ENCODE measurements around the gene IRGQ.
"Not testable (repeated sequence)": the region's sequence is repeated elsewhere in the genome, so short reads cannot be mapped to it uniquely, and the experiment has no call there.

The IRGQ gene, protein sequence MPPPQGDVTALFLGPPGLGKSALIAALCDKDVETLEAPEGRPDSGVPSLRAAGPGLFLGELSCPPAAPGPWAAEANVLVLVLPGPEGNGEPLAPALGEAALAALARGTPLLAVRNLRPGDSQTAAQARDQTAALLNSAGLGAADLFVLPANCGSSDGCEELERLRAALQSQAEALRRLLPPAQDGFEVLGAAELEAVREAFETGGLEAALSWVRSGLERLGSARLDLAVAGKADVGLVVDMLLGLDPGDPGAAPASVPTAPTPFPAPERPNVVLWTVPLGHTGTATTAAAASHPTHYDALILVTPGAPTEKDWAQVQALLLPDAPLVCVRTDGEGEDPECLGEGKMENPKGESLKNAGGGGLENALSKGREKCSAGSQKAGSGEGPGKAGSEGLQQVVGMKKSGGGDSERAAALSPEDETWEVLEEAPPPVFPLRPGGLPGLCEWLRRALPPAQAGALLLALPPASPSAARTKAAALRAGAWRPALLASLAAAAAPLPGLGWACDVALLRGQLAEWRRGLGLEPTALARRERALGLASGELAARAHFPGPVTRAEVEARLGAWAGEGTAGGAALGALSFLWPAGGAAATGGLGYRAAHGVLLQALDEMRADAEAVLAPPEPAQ

DNA sequence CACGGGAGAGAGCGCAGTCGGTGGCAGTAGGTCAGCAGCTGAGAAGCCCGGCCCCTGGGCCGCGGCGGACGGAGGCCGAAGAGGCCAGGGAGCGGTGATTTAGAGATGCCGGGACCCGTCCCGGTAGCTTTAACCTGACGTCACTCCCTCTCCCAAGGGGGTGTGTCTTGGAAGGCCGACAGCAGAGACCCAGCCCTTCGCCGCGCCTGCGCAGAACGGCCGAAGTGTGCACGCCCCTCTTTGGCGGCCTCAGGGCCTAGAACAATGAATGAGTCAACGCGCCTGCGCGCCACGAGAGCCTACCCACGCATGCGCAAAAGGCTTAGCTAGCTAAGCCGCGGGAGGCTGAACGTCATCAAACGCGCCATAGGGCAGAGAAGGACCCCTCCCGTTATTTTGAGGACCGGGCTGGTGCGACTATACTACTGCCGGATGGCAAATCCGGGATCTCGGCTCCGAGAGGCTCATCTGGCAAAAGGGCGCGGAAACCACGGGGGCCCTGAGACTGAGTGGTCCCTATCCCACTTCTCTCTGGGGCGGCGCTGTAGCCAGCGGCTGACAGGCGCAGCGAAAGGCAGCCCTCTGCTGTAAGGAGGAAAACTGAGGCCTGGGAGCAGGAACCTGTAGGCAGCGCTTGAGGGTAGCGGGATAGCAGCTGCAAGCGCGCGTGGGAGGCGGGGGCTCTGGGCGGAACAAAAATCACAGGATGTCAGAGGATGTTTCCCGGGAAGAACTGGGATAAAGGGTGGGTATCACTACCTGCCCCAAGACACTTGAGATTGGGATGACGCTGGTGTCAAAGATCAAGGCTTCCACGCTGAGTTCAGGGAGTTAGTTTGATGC, at the start of gene IRGQ, which contains the start of gene ZNF576:
TSS of gene IRGQ (minus strand) at position 136 of the 843 bp plus-strand sequence. CDS start 796 bp downstream, outside the sequence.
TSS of gene ZNF576 (plus strand) at position 597 of the 843 bp plus-strand sequence. CDS start 514 bp downstream, outside the sequence.
- DNase-seq, result peak; percentile 100

DNA sequence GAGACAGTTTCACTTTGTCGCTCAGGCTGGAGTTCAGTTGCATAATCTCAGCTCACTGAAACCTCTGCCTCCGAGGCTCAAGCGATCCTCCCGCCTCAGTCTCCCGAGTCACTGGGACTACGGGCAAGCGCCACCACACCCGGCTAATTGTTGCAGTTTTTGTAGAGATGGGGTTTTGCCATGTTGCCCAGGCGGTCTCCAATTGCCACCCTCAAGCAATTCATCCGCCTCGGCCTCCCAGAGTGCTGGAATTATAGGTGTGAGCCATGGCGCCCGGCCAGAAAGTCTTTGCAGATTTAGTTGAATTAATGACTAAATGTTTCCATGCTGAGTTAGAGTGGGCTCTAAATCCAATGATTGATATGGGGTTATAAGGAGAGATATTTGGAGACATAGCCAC, 48.2 kb upstream of the IRGQ start:
- DNase-seq, result no peak

DNA sequence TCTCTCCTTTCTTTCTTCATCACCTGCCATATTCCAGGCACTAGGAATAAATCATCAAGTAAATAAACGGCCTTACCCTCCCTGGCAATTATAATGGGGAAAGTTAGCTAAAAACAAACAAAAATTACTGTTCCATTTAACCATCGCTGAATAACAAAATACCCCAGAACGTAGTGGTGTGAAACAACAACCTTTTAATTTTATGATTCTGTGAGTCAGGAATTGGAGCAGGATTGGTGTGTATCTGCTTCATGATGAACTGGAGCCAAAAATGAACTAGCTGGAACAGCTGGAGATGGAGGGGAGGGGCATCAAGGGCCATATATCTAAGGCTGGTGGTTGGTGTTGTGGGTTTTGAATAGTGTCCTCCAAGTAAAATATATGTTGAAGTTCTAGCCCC, 47.4 kb upstream of the IRGQ start:
- no peak for DNase-seq

DNA sequence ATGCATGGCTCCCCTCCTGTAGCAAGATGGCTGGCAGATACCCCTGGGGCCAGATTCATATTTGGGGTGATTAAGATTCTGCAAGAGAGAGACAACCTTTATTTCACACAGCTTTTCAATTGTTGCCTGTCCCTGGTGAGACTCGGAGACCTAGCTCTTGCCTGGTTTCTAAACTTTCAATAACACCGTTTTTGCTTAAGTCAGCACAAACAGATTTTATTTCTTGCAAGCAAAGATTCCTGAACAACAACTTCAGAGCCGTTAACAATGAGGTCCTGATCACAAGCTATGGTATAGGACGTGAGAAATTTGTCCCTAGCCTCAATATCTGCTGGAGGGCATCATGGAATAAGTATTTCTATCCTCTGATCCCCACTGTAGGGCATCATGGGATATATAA, 46.6 kb upstream of the IRGQ start:
- DNase-seq, result no peak

DNA sequence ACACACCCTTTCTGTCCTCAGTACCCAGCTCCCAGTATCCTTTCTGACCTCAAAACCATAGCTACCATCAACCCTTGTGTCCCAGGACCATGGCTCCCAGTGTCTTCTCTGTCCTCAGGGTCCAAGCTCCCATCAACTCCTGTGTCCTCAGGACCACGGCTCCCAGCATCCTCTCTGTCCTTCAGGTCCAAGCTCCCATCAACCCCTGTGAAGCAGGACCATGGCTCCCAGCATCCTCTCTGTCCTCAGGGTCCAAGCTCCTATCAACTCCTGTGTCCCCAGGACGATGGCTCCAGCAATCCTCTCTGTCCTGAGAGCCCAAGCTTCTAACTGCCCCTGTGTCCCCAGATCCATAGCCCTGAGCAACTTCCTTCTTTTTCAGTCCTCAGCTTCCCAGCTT, 45.4 kb upstream of the IRGQ start:
- no peak for DNase-seq

DNA sequence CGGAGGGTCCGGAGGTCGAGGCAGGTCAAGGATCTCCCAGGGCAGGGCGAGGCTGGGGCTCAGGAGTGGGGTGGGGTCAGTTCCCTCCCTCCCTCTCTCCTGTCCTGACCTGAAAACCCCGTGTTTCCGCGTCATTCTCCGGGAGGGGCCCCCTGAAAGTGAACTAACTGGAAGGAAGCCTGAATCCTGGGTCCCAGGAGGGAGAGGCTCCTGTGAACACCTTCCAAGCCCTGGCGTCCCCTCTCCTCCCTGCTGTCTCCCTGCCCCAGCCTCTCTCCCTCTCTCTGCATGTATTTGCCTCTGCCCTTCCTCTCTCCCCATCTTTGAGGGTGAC, 44.5 kb upstream of the IRGQ start:
- DNase-seq, result no peak

GRCh38 chr19:43639519-43640423, 43.8 kb upstream of the IRGQ start, which contains the start of gene CADM4:
Gene CADM4 (minus strand): TSS chr19:43639850. CDS start chr19:43639790, 60 bp downstream.
- peak; percentile 55 to 60 for DNase-seq

GRCh38 chr19:43638995-43639518, 43.1 kb upstream of the IRGQ start:
- no peak for DNase-seq

DNA sequence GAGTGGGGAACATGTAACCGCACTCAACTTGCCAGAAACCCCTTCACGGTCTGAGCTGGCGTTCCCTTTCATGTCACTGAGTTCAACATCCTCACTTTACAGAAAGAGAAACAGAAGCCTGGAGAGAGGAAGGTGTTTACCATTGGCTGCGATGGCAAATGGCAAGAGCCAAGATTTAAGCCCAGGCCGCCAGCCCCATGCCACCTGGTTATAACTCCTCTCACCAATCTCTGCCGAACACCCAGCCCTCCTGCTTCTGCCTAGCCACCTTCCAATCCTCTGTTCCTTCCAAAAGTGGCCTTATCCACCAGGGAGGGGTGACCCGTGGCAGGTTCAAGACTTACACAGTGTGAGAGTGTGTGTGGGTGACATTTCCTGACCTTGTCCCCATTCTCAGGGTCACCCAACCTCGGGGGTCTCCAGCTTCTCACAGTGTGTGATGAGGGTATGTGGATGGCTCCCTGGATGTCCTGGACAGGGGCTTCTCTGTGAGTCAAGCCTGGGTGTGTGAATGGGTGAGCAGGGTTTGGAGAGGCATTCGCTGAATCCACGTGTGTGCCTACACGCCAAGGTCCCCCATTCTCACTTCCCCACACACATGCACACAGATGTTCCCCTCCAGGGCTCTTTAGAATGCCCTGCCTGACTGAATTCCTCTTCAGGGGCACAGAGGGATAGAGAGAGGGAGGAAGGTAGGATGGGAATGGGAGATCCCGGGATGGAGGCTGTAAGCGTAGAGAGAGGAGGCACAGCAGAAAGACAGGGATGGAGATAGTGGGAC, 42.5 kb upstream of the IRGQ start:
- no peak for DNase-seq

DNA sequence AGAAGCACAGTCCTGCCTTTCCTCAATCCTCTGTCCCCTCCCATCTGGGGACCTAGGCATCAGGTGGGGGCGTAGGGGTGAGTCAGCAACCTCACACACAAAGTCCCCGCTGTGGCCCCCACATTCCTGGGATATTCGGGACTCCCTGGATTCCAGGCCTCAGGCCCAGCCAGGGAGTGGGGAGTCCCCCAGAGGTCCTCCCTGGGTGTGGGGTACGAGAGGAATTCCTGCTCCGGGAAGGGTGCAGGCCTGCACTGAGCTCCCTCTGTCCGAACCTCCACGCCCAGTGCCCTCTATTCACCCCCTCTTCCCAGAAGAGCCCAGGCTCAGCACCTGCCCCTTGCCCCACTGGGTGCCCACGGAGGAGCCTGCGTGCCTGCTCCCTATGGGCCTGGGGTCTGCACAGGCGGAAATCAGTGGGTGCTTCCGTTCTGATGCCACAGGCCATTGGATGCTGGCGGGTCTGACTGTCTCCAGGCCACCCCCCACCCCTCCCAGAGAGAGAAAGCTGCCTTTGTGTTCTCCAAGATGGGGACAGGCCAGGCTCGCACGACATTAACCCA, 40.3 kb upstream of the IRGQ start:
- DNase-seq, result no peak

- DNase-seq, result not testable (repeated sequence)
Measured at GRCh38 chr19:43635561-43635940, 39.6 kb upstream of the IRGQ start.

GRCh38 chr19:43634872-43635560, 39.1 kb upstream of the IRGQ start:
- DNase-seq, result no peak

GRCh38 chr19:43634506-43634871, 38.6 kb upstream of the IRGQ start:
- DNase-seq, result no peak

DNA sequence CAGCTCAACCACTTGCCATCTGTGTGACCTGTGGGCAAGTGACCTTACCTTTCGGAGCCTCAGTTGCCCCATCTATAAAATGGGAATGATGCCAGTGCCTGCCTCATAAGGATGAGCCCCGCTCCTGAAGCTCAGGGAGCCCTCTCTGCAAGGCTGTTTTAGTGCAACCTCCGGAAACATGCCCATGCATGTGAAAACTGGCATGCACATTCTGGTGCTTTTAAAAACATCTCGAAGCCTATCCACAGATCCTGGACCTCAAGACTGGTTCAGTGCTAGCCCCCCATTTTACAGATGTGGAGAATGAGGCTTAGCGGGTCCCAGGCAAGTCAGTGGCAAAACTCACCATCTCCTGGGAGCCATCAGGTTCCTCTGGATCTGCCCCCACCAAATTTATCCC, 38.1 kb upstream of the IRGQ start:
- no peak for DNase-seq

GRCh38 chr19:43633520-43633919, 37.6 kb upstream of the IRGQ start:
- DNase-seq, result no peak

GRCh38 chr19:43631491-43631890, 35.6 kb upstream of the IRGQ start:
- no peak for DNase-seq

GRCh38 chr19:43628646-43629326, 32.9 kb upstream of the IRGQ start:
- no peak for DNase-seq

- DNase-seq, result no peak
Measured at GRCh38 chr19:43626838-43627237, 30.9 kb upstream of the IRGQ start.

DNA sequence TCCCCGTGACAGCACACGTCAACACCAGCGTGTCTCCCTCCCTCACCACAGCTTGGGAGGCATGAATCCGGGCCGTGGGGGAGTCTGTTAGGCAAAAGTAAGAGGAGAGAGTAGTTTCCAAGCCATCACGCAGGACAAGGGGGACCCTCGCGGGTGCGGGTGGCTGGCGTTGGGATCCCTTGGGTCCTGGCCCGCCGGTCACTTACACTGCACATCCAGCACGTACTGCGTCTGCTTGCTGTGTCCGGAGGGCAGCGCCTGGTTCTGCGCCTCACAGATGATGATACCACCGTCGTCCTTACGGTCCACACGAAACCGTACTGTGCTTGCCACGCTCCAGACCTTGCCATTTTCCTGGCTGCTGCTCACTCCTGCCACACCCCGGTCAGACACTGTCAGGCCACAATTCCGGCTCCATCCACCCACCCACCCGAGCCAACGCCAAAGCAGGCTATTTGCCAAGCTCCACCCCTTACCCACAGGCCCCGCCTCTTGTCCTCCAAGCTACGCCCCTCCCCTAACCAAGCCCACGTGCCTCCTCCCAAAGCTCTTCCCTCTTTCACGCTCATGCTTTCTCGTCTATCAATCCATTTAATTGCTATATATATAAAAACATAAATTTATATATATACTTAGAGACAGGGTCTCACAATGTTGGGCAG, 30.1 kb upstream of the IRGQ start:
- no peak for DNase-seq
